Stimulated activated CD4-positive, alpha-beta T cell treated with anti-CD3 and anti-CD28 coated beads, Interleukin-4, amount 100 ng/mL, for 1 hour (primary cell): Measurements from ENCODE around the gene RER1.

Experiments used
- DNase-seq: peaks from one replicate; pipeline ENCODE4 v3.0.0-alpha.2; 2020

RER1 gene

DNA sequence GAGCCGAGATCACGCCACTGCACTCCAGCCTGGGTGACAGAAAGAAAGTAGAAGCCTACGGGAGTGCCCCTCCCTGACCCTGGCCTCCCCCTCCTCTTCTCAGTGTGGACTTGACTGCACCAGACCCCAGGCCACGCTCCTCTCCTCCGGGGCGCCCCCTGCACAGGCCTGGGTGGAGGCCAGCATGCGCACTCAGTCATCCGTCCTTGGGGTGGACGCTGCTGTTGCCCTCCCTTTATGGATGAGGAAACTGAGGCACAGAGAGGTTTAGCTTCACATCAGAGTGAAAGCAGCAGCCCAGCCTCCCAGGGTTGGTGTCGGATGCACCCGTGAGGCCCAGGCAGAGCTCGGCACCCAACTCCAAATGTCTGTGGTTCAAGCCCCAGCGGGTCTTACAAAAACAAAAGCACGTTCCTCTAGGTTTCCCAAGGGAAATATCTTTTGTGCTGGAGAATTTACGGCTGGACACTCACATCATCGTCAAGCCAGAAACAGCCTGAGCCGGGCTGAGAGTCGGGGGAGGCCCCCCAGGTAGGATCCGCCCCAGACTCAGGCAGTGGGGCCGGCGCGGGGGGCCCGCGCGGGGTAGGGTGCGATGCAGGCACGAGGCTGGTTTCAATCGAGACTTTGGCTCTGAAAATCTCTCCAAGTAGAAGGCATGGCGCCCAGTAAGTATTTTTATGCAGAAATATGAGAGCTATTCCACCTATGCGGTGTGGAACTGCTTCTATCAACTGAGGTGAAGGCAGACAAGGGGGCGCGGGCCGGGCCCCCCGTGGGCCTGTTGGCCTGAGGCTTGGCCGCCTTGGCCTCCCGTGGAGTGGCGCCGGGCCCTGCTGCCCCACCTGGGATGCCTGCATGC, 36.9 kb upstream of the RER1 start:
- no peak for DNase-seq

DNA sequence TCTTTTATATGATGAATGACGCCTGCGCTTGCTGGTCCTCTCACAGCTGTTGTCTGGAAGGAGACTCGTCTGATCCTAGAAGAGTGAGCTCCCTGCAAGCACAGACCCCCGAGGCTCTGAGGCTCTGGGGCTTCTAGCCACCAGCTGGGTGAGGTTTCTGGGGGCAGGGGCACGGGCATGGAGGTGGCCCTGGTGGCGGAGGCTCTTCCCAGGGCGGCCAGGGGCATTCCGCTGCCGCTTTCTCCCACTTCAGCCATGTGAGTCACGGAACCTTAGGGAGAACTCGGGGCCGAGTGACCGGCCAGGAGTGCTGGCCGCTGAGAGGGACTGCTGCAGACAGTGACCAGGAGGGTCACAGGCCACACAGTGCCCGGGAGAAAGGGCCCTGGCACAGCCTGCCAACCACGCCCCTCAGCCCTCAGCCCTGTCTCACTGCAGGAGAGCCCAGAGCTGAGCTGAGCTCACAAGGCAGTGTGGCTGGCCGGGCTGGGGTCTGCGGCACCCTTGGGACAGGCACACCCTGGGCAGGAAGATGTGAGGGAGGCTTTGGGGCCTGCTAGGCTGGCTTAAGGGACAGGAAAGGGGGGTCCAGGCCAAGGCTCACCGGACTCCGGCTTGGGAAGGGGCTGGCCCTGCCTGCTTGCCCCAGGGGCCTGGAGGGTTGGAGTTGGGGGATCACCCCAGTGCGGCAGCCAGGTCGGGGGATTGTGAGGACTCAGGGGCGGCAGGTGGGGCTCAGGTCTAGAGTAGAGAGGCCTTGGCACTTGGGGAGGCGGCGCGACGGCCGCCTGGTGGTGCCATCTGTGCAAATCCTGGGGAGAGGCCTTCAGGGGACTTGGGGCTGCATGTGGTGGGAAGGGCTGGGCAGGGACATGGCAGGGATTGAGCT, 36.0 kb upstream of the RER1 start:
- DNase-seq, result no peak

DNA sequence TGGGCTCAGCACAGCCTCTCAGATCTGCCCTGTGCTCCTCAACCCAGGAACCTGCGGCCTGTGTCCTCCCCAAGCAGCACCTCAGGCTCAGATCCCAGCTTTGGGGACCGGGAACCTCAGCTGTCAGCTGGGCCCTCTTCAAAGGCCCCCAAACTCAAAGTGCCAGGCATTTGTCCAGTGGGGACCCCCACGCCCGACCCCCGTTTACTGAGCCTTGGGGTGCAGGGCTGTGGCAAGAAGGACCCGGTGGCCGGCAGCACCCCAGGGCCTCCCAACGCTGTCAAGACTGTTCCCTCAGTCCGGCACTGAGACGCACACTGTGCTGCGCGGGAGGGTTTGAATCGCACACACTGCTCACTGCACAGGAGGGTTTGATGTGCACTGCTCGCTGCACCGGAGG, 35.2 kb upstream of the RER1 start:
- DNase-seq, result no peak

DNA sequence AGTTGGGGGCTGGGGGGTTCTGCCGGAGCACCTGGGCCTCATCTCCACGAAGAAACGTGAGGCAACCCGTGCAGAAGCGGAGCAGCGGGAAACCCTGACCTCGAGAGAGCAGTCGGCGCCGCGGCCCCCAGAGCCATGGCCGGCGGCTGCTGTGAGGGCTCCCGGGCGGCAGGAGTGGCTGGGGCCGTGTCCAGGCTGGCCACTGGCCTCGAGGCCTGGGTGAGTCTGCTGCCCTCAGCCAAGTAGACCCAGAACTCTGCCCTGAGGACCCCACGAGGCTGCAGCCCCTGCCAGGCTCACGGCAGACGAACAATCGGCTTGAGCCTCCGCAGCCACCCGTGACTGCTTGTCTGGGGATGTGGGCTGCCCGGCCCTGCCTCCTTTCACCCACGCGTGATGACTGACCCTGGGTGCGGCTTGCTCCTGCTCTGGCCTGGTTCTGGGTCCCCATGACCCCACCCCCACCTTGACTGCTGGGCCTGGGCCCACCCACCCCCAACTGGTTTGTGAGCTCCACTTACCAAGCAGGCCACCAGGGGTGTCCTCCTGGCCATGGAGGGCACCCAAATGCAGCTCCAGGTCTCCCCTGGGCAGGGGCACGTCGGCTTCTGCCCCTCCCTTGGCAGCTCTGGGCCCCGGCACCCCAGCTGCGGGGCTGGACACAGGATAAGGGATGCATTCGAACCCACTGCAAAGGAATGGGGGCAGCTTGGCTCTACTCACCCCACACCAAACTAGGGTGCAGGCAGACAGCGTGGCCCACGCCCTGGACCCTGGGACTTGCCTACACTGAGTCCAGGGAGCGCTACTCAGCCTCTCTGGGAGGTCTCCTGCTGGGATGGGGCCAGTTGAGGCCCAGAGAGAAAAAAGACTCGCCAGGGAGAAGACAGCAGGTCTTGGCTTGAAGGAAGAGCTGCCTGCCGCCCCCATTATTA, 34.5 kb upstream of the RER1 start:
- DNase-seq, result no peak

DNA sequence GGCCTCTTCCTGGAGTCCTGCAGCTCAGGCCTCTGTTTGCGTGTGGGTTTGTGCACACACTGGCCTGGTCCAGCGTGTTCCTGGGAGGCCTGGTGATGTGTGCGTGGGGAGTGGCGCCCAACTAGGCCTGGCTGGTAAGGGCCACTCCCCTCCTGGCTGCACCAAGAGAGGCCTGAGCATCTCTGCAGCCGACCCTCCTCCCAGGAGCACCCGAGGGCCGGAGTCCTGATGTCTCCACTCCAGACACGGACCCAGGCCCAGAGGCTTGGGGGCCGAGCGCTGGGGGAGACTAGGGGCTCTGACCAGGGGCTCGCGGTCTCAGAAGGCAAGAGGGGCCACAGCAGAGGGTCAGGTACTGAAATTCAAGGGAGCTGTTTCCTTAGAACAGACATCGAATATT, 33.6 kb upstream of the RER1 start:
- DNase-seq, result no peak

DNA sequence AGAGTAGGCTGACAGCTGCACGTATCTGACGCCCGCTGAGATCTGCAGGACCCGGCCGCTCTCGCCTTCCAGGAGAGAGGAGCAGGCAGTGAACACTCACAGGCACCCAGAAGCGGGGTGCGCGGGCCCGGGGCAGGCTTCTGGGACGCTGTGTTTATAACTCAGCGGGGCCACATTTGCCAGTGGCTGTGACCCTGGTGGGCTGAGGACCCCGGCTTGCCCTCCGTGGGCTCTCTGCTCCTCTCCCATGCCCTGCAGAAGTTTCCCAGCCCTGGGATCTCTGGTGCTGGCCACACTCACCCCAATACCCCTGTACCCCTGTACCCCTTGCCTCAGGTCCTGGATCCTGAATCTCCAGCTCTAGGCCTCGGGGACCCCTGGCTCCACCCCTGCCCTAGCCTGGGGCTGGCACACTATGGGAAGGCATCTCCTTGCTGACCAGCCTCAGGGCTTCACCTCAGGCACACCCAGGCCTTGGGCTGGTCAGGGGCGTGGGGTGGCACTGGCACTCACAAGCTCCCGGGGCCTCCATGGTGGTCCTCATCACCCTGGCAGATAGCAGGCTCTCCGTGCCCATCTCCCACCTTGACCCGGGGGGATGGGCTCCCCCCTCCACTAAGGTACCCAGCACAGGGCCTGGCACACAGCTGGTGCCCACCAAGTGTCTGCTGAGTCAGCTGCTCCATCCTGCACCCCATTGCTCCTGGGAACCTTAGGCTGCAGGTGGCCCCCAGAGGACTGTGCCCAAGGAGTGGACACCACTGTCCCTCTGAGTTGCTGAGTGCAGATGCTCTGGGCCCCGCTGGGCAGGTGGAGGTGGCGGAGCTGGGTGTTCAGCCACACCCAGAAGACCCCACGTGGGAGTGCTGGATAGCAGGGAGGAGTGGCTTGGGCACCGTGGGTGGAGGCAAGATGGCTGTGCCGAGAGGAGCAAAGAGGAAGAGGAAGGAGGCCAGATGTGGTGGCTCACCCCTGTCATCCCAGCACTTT, 32.7 kb upstream of the RER1 start:
- DNase-seq, result no peak

DNA sequence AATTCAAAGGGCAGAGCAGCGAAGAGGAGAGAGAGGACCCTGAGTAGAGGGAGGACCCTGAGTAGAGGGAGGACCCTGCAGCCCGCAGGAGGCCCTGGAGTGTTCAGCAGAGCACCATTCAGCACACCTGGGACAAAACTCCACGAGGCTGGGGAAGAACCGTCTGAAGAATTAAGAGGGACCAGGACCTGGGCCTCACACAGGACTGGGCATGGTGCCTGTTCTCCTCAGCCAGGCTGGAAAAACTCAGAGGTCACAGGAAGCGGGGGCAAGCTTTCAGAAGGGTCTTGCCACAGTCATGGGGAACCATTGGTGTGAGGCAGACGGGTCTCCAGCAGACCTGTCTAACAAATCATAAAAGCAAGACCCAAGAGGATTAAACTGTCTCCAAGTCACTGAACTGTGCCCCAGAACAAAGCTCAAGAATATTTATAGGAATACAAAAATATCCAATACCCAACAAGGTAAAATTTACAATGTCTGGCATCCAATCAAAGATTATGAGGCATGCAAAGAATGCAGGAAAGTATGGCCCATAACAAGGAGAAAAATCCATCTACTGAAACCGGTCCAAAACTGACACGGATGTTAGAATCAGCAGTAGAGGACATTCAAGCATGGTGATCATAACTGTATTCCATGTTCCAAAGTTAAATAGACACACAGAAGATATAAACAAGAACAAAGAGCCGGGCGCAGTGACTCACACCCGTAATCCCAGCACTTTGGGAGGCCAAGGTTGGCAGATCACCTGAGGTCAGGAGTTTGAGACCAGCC, 30.9 kb upstream of the RER1 start:
- DNase-seq, result no peak

DNA sequence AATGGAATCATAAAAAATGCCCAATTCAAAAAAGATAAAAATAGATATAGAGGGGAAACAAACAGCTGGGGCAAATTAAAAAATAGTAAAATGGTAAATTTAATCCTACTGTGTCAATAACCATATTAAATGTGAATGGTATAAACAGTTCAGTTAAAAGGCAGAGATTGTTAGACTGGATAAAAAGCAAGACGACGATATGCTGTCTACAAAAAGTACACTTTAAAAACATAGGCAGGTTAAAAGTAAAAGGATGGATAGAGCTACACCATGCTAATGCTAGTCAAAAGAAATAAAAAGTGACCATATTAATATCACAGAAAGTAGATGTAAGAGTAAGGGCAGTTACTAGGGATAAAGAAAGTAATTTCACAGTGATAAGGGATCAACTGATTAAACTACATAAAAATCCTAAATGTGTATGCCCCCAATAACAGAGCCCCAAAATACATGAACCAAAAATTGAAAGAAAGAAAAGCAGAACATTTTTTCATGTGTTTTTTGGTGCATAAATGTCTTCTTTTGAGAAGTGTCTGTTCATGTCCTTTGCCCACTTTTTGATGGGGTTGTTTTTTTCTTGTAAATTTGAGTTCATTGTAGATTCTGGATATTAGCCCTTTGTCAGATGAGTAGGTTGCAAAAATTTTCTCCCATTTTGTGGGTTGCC, 27.7 kb upstream of the RER1 start:
- DNase-seq, result no peak

DNA sequence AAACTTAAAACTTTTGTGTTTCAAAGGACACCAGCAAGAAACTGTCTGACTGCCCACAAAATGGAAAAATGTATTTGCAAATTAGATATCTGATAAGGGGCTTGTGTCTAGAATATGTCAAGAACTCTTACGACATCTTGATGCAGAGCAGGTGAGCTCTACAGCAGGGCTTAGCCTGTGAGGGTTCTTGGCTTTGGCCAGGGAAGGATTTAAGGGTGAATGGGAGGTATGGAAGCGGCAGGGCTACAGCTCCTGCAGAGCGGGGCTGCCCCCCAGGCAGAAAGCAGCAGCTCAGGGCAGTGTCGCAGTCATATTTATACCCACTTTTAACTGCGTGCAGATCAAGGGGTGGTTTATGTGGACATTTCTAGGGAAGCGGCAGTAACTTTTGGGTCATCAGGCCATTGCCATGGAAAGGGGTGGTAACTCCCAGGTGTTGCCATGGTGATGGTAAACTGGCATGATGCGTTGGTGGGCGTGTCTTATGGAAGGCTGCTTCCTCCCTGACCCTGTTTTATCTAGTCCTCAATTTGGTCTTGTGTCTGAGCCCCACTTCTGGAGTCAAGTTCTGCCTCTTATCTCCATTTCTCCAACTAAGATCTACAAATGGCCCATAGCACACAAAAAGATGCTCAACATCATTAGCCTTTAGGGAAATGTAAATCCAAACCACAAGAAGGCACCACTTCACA, 23.4 kb upstream of the RER1 start:
- DNase-seq, result no peak

DNA sequence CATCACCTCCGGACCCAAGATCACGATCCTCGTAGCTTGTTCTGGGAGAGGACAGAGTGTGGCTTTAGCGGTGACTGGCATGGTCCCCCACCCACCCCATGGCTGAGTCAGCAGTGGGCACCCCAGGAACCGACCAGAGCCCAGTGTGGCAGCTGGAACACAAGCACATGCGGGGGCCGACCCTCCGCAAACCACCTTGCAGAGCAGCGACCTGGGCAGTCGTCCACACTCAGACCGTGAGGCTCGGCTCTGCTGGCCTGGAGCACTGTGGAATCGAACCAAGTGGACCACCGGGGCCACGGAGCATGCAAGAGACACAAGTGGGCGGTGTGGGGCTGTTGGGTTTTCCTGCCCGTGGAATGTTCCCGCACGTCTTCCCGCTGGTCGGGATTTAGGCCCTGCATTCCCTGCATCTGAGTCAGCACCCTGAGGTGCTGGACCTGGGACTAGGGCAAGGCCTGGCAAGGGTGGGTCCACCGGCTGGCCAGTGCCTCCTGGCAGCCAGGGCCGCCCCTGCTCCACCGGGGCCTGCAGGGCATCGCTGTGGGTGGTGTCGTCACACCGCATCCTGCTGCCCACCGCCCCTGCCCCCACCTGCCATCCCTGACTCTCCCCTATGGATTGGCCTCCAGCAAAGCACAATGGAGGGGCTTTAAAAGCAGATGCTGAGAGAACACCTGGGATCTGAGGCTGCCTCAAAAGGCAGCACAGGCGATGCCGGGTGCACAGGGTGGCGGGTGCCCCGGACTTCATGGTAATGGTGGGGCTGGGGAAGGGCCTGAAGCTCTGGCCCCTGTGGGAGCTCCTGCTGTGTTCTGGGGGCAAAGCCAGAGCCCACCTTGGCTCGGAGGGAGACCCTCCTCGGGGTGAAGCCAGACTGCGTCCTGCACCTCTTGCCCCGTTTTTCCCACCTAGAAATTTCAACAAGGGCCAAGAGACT, 18.8 kb upstream of the RER1 start:
- no peak for DNase-seq

DNA sequence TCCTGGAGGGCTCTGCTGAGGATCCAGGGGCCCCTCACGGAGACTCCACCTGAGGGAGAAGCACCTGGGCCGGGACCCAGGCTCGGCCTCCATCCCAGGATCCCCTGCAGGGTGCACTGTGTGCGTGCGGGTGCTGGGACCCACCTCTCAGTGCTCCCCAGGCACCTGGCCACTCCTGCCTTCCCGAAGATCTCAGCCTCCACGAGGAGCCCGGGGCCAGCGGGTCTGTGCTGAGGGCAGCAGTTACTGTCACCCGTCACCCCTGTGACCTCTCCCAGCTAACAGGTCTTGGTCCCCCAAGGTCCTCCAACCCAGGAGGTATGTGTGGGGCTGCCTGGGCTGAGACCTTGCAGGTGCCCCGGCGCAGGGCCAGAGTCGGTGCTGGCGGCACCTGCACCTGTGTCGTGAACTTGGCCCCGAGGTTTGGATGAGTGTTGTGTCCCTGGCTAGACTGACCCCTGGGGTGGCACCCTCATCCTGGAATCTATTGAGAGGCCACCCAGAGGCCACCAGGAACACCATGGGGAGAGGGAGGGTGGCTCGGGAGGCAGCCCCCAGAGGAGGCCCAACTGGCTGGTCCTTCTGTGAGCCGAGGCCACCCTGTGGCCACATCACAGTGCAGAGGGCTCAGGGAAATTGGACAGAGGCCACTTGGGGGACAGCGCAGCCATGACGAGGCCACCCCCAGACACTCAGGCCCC, 17.9 kb upstream of the RER1 start:
- DNase-seq, result no peak

DNA sequence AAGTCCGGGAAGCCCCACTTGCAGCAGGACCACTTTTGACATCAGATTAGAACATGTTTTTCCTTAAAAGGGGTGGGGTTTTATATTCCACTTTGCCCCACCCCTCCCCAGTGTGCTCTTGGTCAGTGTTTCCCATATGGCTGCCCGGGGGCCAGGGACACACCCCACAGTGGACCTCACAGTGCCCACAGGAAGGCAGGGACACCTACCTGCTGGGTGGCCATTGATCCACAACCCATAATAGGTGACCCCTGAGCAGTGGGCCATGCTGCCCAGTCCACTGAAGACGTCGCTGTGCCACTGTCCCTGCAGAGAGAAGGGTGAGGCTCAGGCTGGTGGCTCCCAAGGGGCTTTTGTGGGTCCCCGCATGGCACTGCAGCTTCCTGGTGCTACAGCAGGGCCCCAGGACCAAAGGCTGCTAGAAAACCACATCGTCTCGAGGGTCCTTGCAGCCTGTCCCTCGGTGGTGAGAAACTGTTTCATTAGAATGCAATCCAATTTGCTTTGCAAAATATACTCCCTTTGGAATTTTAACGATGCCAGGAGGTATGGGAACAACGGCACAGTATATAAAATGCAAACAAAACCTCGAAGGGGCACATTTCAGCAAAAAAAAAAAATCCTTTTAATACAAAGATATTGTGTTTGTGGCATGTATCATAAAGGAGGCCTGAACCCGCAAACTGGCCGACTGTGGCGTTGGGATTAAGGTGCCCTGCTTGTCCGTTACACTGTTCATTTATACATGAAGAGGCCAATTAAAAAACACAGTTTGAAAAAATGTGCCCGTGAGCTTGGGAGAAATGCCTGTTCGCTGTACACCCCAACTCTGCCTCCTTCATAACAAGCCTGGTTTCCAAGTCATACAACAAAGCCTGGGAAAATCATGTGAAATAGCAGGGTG, 17.1 kb upstream of the RER1 start:
- no peak for DNase-seq

DNA sequence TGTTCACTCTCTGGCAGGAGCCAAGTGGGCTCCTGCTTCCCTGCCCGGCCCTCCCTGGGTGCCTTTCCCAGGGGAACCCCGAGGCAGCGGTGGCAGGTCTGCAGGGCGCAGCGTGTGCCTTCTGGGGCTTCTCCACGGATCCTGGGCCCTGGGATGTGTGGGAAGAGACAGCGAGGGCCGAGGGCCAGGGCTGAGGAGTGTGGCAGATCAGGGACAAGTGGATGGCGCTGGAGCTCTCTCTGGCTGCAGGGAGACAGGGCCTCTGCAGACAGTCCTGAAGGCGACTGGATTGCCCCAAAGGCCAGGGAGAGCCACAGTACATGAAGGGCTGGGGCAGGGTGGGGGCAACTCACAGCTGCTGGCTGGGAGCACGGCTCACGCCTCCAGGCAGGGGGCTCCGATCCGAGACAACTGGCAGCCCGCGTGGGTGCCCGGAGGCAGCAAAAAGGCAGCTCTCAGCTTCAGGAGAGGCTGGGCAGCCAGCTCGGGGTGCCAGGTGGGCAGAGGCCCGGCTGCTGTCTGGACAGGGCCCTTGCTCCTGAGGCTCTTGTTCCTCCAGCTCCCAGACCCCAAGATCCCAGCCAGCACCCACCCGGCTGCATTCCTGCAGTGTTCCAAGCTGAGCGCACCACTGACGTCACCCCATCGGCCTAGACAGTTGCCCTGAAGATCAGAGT, 16.3 kb upstream of the RER1 start:
- DNase-seq, result no peak

DNA sequence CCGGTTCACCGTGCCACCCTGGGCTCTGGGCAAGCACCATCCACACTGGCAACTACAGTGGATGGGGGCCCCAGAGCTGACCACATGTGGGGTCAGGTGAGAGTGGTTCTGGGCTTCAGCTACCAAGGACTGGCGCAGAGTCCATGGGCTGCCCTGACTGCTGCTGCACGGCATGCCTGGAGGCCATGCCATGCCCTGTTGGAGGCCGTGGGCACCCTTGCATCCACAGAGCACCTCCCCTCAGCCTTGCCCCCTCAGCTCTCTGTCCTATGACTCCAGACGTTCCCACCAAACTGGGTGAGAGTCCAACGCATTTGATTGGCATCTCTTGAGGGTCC, 15.7 kb upstream of the RER1 start:
- DNase-seq, result no peak

DNA sequence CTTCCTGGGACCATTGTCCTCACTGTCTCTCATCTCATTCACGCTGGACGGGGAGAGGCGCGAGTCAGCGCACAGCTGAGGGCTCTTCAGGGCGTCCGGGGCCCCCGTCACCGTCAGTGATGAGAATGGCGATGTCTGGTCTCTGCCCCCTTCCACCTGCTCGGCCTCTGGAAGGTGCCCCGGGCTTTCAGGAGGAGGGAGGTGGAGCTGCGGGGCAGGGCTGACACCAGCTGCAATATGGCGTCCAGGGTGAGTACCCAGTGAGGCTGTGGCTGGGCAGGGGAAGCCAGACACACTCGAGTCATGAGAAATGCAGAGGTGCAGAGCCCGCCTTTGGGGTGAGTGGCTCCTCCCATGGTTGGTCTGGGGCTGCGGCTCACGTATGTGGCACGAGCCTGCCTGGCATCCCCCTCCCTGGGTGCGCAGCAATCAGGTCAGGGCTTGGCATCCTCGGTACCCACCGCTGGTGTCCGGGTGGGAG, 15.3 kb upstream of the RER1 start:
- DNase-seq, result no peak
